Fibroblast of peridontal ligament (primary cell): ENCODE measurements around the gene KRT86.
"Not testable (repeated sequence)": the region's sequence is repeated elsewhere in the genome, so short reads cannot be mapped to it uniquely, and the experiment has no call there.

Experiments
- DNase-seq: peaks from one replicate; pipeline ENCODE4 v3.0.0-alpha.2; 2010; ENCODE audit errors: extremely low read depth

KRT86 gene

GRCh38 chr12:52251367-52252051, 22.9 kb upstream of the KRT86 start:
- no peak for DNase-seq

- DNase-seq = not testable (repeated sequence)
Observed at GRCh38 chr12:52252175-52252615, 22.2 kb upstream of the KRT86 start.

- no peak for DNase-seq
Observed at GRCh38 chr12:52252728-52253343, 21.6 kb upstream of the KRT86 start.

- DNase-seq = no peak
Observed at GRCh38 chr12:52253391-52254179, 20.9 kb upstream of the KRT86 start.

- no peak for DNase-seq
Observed at GRCh38 chr12:52254180-52254964, 20.1 kb upstream of the KRT86 start.

GRCh38 chr12:52254965-52255751, 19.3 kb upstream of the KRT86 start:
- no peak for DNase-seq

GRCh38 chr12:52255926-52256583, 18.4 kb upstream of the KRT86 start:
- DNase-seq = no peak

GRCh38 chr12:52256584-52256935, 17.9 kb upstream of the KRT86 start:
- no peak for DNase-seq

GRCh38 chr12:52257074-52257551, 17.3 kb upstream of the KRT86 start:
- DNase-seq = no peak

- DNase-seq = not testable (repeated sequence)
Observed at GRCh38 chr12:52257922-52258321, 16.5 kb upstream of the KRT86 start.

GRCh38 chr12:52258335-52258901, 16.0 kb upstream of the KRT86 start:
- DNase-seq = no peak

- DNase-seq = peak; percentile 62
Observed at GRCh38 chr12:52259657-52260243, 14.7 kb upstream of the KRT86 start.

GRCh38 chr12:52260361-52261207, 13.9 kb upstream of the KRT86 start:
- DNase-seq = peak; percentile 62

- DNase-seq = no peak
Observed at GRCh38 chr12:52261208-52261484, 13.3 kb upstream of the KRT86 start.

GRCh38 chr12:52262286-52262685, 12.2 kb upstream of the KRT86 start:
- no peak for DNase-seq

- no peak for DNase-seq
Observed at GRCh38 chr12:52263761-52264434, 10.5 kb upstream of the KRT86 start.

- peak; percentile 39 for DNase-seq
Observed at GRCh38 chr12:52264435-52264825, 10.0 kb upstream of the KRT86 start.

- DNase-seq = no peak
Observed at GRCh38 chr12:52266514-52266913, 7.9 kb upstream of the KRT86 start.

GRCh38 chr12:52267266-52267665, 7.2 kb upstream of the KRT86 start:
- no peak for DNase-seq
